ENCODE data around the gene TTC9.

GRCh38 chr14:70708717-70709570 lies 67.2 kb downstream of the TTC9 start:
- TF ChIP-seq POLR2A (IDR thresholded peaks at IDR 0.05) (no peak), CTCF (IDR thresholded peaks at IDR 0.05) (no peak), POLR2AphosphoS5 (IDR thresholded peaks at IDR 0.05) (no peak)

Data from upper lobe of left lung (tissue), 4 donors.